Thyroid gland (tissue), 4 donors: ENCODE results near the gene PBX1. TPM values are rescaled to one million over a fixed set of nuclear protein-coding genes. Genes with fewer than 3 reads are reported as not detected.

Experiments
- DNase-seq, 2 donors: peaks; one replicate each; pipeline ENCODE4 v3.0.0-alpha.2; 2019
- H3K27ac ChIP-seq, 3 donors: fragments of 200-600 bp; sonication (generic); 1 replicate in 2 of 3; 2 replicates in 1 of 3; pipeline ENCODE4 v1.5.1; 2016 to 2019; ENCODE audit warnings: mild to moderate bottlenecking in 1 of 3, moderate library complexity in 1 of 3
- H3K27me3 ChIP-seq: fragments of 200-600 bp; sonication (generic); one replicate; pipeline ENCODE4 v1.5.1; 2019
- H3K36me3 ChIP-seq, 2 donors: fragments of 200-600 bp; sonication (generic); one replicate each; pipeline ENCODE4 v1.5.1; 2016 to 2019
- H3K4me1 ChIP-seq, 2 donors: fragments of 200-600 bp; sonication (generic); one replicate each; pipeline ENCODE4 v1.5.1; 2017 to 2019
- H3K4me3 ChIP-seq, 3 donors: fragments of 200-600 bp; sonication (generic); replicated peaks in 1 of 3; 1 replicate in 2 of 3; 2 replicates in 1 of 3; pipeline ENCODE4 v1.5.1; 2016; ENCODE audit warnings: mild to moderate bottlenecking in 1 of 3
- H3K9me3 ChIP-seq: fragments of 200-600 bp; sonication (generic); one replicate; pipeline ENCODE4 v1.5.1; 2017
- CTCF ChIP-seq, 6 experiments: fragments of 200-600 bp in 3 of 6; fragments of 450-650 bp in 3 of 6; sonication (generic) in 3 of 6; IDR thresholded peaks; one replicate each; pipeline ENCODE4 v1.5.1; 2016 to 2019; ENCODE audit warnings: antibody characterized with exemption in 6 of 6, mild to moderate bottlenecking in 2 of 6, inconsistent platforms in 1 of 6, moderate library complexity in 1 of 6
- POLR2A ChIP-seq, 2 donors: fragments of 450-650 bp; IDR thresholded peaks; one replicate each; pipeline ENCODE4 v1.6.1; 2017; ENCODE audit warnings: antibody characterized with exemption in 2 of 2, mild to moderate bottlenecking in 2 of 2, moderate library complexity in 1 of 2
- WGBS, 2 donors: methylation state at CpG; one replicate each; pipeline ENCODE4 v1.1.5; 2017; 5-methylcytosine and 5-hydroxymethylcytosine counted together
- intact Hi-C: fragments of 100-400 bp; cut with DNase I; formaldehyde crosslinking; loops from one replicate; pipeline ENCODE4 v1.15.1; 2023
- total RNA-seq, 4 donors: library from RNA; depleted of rRNA; stranded (reverse); fragments of >200 nt; gene quantifications; one replicate each; pipeline ENCODE4 v1.2.3, GENCODE V29; 2016

The PBX1 gene
- total RNA-seq, 4 donors from 2014 or later = 79.0 to 159 (median 102) TPM

- intact Hi-C loops = no loop called here
- H3K27ac ChIP-seq = peak overlapping the region; percentile 36 to 78 (median 48)
Measured at GRCh38 chr1:164660775-164661174, 101.8 kb downstream of the PBX1 start.

GRCh38 chr1:164662462-164662861, 103.5 kb downstream of the PBX1 start:
- intact Hi-C loops = no loop called here
- Histone ChIP-seq H3K4me3 (no peak overlapping the region), H3K4me1 (peaks cover 29 to 33% of the 10 kb centered on the region in 2 donors), H3K27me3 (no peaks in the 10 kb centered on the region), H3K36me3 (no peaks in the 10 kb centered on the region), H3K27ac (no peak overlapping the region), H3K9me3 (no peaks in the 10 kb centered on the region)
- TF ChIP-seq POLR2A (IDR thresholded peaks at IDR 0.05) (no peak), CTCF (IDR thresholded peaks at IDR 0.05) (no peak)
- 86% methylated on average over 5 of the region's 5 CpGs for WGBS, 2 donors
- DNase-seq = no peak

More at GRCh38 chr1:164660775-164661174, 101.8 kb downstream of the PBX1 start:
- H3K27me3 ChIP-seq = no peaks in the 10 kb centered on the region
- peaks cover 29 to 33% of the 10 kb centered on the region in 2 donors for H3K4me1 ChIP-seq
- no peak overlapping the region for H3K4me3 ChIP-seq
- H3K36me3 ChIP-seq = no peaks in the 10 kb centered on the region
- no peak for DNase-seq
- no peaks in the 10 kb centered on the region for H3K9me3 ChIP-seq
- TF ChIP-seq POLR2A (IDR thresholded peaks at IDR 0.05) = no peak
- no peak for TF ChIP-seq CTCF (IDR thresholded peaks at IDR 0.05)

- Histone ChIP-seq H3K4me3 (no peak overlapping the region), H3K27me3 (no peaks in the 10 kb centered on the region), H3K4me1 (peaks cover 29 to 38% of the 10 kb centered on the region in 2 donors), H3K9me3 (no peaks in the 10 kb centered on the region), H3K27ac (no peak overlapping the region), H3K36me3 (no peaks in the 10 kb centered on the region)
- no peak for TF ChIP-seq POLR2A (IDR thresholded peaks at IDR 0.05)
- TF ChIP-seq CTCF (IDR thresholded peaks at IDR 0.05) = no peak
- DNase-seq = no peak
- WGBS, 2 donors = 86 to 94% methylated on average over 1 of the region's 1 CpG
- intact Hi-C loops = no loop called here
Measured at GRCh38 chr1:164662955-164663354, 104.0 kb downstream of the PBX1 start.

GRCh38 chr1:164664127-164664526, 105.1 kb downstream of the PBX1 start:
- H3K4me3 ChIP-seq = no peak overlapping the region
- no peaks in the 10 kb centered on the region for H3K9me3 ChIP-seq
- no peaks in the 10 kb centered on the region for H3K27me3 ChIP-seq
- H3K36me3 ChIP-seq = no peaks in the 10 kb centered on the region
- WGBS, 2 donors = 92 to 94% methylated on average over 2 to 4 of the region's 4 CpGs
- H3K27ac ChIP-seq = no peak overlapping the region
- TF ChIP-seq CTCF (IDR thresholded peaks at IDR 0.05) (no peak), POLR2A (IDR thresholded peaks at IDR 0.05) (no peak)
- intact Hi-C loops = no loop called here
- no peak for DNase-seq
- peaks cover 19 to 34% of the 10 kb centered on the region in 2 donors for H3K4me1 ChIP-seq

- no peaks in the 10 kb centered on the region for H3K9me3 ChIP-seq
- H3K4me3 ChIP-seq = no peak overlapping the region
- H3K4me1 ChIP-seq = peaks cover 0 to 15% of the 10 kb centered on the region in 2 donors
- TF ChIP-seq CTCF (IDR thresholded peaks at IDR 0.05) (no peak), POLR2A (IDR thresholded peaks at IDR 0.05) (no peak)
- intact Hi-C loops = no loop called here
- no peak for DNase-seq
- H3K27me3 ChIP-seq = no peaks in the 10 kb centered on the region
- no peaks in the 10 kb centered on the region for H3K36me3 ChIP-seq
- H3K27ac ChIP-seq = no peak overlapping the region
- 92 to 93% methylated on average over 2 of the region's 2 CpGs for WGBS, 2 donors
Measured at GRCh38 chr1:164667001-164667400, 108.0 kb downstream of the PBX1 start.
